NOMO-1 treated with DMSO at 0.1 percent for 48 hours (cell line): Measurements from ENCODE around the gene LRRC66.
A peak's percentile ranks its signal among the peaks of the same experiment; 100 is the strongest.

Source experiments
- DNase-seq: peaks from one replicate; lab custom pipeline; 2025; ENCODE audit not compliant: unreplicated experiment; lab: John Stamatoyannopoulos, UW

The LRRC66 gene

DNA sequence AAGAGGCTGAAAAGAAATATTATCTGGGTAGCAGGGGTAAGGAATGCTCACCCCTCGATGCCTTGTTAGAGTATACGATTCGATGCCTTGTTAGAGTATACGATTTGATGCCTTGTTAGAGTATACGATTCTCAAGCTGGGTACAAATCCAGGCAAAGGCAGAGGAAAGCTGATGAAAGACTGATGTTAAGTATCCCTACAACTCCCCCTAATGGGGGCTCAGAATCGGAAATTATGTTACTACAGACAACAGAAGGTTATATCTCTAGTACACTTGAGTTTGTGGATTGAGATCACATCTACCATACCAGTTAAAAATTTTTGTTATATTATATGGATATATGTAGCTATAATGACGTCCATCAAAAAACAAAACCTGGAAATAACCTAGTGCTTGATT is 4.8 kb downstream of the LRRC66 start:
- DNase-seq: peak; percentile 45

DNA sequence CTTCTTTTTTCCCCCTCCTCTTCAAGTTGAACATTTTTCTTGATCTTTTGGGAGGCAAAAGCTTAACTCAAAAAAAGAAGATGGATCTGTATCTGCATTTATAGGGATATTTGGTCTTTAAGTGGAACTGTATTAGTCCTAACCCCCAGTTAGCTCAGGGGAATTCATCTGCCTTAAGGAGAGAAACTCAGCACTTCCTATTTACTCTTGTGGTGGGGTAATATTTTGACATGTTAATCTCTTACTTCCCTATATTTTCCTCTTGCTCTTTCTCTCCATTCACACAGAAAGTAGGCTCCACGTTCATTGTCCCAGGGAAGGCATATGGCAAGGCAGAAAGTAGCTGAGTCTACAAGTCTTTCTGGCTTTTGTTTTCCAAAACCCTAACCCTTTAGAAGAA is 5.3 kb downstream of the LRRC66 start:
- DNase-seq: peak; percentile 82

DNA sequence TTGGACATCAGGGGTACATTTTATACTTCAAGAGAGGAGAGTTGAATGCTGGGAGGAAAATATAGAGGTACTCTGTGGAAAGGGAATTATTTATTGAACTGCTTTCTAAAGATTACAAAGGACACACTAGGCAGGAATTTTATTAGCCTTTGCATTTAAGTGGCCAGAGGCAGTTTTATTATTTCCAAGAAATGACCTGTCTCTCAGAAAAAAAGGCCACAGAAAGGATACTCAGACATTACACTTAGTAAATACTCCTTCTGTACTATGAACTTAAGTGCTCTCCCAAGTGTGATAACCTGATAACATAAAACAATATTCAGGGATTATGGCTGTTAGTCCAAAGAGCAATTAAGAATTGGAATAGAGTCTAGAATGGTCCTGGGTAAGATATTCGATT is 7.5 kb downstream of the LRRC66 start:
- no peak for DNase-seq

DNA sequence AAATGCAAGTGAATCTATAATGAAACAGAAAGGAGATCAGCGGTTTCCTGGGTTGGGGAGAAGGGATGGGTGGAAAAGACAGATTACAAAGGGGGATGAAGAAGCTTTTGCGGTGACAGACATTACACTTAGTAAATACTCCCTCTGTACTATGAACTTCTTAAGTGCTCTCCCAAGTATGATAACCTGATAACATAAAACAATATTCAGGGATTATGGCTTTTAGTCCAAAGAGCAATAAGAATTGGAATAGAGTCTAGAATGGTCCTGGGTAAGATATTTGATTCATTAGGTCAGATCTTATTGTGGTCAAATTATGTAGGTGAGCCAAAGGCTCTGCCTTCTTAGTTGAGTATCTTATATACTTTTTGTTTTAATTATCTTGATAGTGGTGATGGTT is 9.2 kb downstream of the LRRC66 start:
- no peak for DNase-seq

DNA sequence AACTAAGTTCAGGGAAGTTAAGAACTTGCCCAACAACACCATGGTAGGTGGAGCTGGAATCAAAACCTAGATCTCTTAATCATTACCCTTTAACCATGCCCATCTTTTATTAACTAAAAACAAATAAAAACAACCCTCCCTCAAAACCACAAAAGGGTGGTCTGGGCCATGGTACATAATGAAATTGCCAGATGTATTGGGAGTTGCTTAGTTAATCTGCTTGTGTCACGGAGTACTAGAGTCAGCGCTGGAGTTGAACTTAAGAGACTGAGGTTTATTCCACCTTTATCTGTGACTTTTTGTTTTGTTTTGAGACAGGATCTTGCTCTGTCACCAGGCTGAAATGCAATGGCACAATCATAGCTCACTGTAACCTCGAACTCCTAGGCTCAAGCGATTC is 13.3 kb downstream of the LRRC66 start:
- DNase-seq: no peak

DNA sequence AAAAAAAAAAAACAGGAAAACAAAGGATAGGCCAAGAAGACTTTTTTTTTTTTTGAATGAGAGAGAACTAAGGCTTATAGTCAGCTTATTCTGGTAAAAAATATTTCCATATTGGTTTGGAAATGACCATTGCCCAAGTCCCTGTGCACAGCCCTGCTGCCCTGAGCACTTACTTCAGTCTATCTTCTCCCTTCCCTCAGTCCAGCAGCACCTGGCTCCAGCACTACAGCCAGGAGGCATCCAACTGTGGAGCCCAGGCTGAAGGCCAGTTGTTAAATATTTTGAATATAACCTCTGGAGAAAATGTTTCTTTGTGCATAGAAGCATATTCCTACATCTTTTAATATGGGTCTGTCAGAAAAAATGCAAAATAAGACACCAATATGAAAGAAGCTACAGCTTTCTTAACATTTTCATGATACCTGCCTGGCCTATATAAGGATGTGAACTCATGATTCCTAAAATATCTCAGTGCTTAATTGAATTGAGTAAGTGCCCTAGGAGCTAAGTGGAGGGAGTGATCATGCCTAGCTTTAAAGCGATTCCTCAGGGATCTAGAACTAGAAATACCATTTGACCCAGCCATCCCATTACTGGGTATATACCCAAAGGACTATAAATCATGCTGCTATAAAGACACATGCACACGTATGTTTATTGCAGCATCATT is 14.4 kb downstream of the LRRC66 start:
- DNase-seq: no peak

DNA sequence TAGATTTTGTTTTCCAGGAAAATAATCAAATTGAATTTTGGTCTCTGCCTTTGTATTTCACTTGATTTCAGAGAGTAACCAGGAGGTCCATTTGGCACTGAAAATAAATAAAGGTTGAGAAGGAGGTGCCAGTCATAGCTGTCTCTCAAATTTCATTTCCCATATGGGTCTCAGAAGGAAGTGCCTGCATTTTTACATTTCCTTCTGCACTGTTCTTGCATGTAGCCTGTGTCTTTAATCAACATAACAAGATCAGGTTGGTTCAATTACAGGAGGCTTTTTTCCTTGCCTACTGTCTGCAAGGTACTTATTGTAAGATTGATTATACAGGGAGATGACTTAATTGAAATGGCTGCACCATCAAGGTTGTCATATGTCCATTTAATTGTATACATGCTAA is 15.7 kb downstream of the LRRC66 start:
- no peak for DNase-seq

DNA sequence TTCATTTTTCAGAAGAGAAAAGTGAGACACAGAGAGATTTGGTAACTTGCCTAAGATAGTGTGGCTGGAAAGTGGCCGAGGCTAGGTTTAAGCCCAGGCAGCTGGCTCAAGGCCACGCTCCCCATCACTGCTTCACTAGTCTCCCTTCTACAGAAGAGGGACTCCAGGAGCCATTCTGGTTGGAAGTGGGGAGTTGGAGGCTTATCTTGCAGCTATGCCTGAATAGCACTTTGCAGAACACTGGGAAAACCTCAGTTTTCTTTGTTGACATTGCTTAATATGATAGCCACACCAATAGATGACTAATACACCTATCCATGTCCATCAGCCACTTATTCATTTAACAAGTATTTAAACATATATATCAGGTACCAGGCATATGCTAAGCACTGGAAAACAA is 18.5 kb downstream of the LRRC66 start:
- no peak for DNase-seq

DNA sequence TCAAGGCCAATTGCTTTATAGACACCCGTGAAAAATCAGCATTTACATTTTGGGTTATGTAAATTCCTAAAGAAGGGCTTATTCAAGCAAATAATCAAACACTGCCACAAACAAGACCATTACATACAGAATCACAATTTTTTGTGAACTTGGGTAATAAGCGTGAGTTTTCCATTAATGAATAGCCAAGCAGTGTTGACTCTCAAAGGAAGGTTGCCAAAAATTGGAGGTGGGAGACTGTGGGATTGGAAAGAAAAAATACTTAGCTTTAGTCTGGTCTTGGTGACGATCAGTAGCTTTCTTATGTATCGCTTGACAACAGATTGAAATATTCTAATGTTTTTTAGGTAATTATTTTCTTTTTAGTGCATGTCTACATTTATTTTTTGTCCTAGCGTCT is 20.9 kb downstream of the LRRC66 start:
- no peak for DNase-seq

DNA sequence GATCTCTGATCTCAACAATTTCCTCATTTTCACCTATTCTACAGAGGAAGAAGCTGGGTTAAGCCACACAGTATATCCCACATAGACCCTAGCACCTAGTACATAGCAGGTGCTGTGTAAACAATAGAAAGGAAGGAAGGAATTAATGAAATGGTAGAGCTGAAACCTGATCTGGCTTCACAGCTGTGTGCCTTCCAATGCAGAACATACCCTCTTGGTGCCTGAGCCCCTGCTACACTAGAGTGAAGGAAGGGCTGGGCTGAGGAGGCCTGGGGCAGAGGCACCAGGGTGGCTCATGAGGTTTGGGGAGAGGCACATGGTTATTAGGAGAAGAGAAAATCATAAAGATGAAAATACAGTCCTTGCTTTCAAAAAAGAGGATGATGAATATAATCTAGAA is 21.3 kb downstream of the LRRC66 start:
- no peak for DNase-seq

DNA sequence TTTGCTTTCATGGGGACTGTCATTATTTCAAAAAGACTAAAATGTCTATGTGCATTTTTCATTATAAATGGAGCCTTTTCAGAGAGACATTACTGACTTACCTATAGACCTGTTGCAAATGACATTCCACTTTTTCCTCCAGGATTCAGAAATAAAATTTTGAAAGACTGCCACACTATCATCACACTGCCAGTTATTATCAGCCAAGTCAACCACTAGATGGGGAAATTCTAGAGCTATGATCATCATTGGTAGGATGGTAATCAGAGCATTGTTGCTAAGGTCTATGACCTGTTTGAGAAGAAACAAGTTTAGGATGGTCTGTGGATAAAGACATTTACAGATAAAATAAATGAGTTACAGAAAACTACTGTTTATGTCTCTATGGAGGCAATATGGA is 22.5 kb downstream of the LRRC66 start:
- DNase-seq: no peak

DNA sequence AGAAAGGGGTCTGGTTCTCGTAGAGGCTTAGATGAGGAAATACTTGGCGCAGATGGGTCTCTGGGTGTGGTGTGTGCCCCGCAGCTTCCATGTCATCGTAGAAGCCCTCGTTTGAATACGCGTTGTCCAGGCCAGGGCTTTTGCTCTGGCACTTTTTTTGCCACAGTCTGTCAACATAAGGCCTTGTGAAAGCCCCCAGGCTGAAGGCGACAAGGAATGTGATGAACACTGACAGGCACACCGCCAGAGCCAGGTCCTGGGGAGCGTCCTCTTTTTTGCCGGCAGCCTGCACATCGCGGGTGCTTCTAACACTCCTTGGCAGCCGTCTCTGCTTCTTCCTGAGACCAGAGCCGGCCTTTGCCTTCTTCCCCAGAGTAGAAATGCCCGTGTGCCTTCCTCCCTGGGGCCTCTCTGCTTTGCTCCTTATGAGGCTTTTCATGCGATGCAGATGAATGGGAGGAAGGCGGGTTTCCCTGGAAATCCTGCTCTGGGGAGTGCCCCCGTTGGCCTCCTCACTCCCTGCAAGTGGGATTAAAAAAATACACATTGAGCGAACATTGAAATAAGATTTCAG is 24.4 kb downstream of the LRRC66 start:
- no peak for DNase-seq

DNA sequence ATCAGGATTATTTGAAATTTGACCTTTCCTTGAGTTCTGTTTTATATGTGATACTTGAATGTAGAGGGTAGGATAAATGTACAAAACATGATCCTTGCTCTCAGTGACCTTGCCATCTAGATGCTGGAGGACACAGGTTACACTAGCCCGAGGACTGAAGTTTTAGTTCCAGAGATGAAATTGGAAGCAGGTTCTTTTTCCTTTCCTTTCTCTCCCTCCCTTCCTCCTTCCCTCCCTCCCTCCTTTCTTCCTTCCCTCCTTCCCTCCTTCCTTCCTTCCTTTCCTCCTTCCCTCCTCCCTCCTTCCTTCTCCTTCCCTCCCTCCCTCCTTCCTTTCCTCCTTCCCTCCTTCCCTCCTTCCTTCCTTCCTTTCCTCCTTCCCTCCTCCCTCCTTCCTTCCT is 54.3 kb downstream of the LRRC66 start:
- no peak for DNase-seq

DNA sequence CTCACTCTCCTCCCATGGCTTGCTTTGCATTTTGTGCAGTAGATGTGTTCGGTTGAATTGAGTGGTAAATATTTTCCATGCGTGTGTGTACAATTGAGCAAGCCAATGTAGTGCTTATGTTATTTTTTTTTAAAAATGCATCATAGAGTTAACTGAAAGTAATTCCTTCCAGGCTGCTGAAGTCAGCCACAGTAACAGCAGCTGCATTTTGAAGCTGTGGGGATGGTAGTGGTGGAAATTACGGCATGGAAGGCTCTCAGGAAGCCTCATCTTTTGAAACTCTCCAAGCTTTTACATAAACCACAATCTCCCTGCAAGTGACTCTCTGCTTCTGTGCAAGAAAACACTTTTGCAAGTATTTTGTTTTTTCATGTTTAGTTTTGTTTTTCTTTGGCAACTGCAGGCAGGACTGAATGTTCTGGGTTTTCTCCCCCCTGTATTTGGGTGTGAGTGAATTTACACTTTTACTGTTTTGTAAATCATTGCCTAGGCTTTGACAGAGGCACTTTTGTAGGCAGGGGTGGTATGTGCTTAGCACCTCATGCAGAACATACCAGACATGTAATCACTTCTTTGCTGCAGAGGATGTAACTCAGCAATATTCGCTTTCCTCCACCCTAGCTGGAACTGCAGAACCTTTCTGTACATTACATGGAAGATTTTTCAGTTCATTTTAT is 56.2 kb downstream of the LRRC66 start:
- no peak for DNase-seq

DNA sequence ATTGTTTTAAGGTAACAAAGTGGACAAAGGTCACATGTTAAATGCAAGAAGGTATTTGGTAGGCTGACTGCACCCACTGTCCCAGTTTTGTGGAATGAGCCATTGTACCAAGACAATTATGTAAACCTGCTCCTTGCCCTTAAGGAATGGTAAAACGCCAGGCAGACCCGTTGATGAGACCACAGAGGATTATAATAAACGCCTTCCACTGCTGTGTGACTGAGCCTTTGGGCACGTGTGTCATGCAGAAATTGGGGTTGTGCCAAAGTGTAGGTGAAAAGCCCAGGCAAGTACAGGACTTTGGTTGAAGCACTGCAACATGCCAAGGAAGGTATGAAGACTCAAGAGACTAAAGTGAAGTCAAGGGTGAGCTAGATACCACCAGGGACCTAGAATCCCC is 59.7 kb downstream of the LRRC66 start:
- DNase-seq: no peak

DNA sequence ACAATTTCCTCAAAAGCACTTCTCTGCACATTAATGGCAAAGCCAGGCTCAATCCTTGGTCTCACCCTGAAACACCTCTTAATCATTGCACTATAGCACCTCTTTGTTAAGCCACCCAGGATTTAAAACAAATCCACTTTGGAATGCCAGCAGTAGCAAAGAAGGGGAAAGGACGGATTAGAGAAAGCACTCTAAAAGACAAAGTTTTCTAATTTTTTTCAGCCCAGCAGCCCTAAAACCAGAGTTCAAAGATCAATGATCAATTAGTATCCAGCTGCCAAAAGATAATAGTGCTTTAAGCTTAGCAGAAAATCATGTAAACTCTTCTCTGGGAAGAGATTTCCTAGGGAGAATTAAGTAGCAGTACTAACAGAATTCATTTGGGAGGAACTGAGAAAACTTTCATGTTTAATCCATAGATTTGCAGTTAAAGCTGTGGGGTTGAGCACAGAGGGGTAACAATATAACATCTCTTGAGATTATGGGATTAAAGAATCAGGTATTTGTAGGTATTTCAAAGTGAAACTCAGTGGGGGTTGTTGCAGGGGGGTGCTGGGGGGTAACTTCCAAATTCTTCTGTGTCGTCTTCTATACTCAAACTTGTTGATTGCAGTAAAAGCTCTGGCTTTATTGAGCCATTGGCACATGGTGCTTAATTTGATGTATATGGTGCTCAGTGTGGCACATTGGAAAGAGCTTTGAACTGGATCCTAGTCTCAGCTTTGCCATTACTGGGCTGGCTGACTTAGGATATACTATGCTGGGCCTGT is 61.8 kb downstream of the LRRC66 start:
- DNase-seq: no peak
